SK-N-SH (cell line): Measurements from ENCODE around the gene G2E3.

Experiments used
- FOXM1 ChIP-seq: IDR thresholded peaks from 2 replicates; pipeline ENCODE4 v1.4.0; 2012; ENCODE audit warnings: low read depth, mild to moderate bottlenecking
- GATA2 ChIP-seq: sonication (generic); formaldehyde crosslinking; IDR thresholded peaks from 2 replicates; pipeline ENCODE4 v1.5.0; 2020; ENCODE audit warnings: mild to moderate bottlenecking, missing genetic modification reagents
- JUND ChIP-seq: IDR thresholded peaks from 2 replicates; pipeline ENCODE4 v1.4.0; 2012
- MXI1 ChIP-seq: IDR thresholded peaks from 2 replicates; pipeline ENCODE4 v1.6.1; 2012; ENCODE audit warnings: mild to moderate bottlenecking, low read depth, low read length, improper control_type of control experiment
- NFIC ChIP-seq: IDR thresholded peaks from 2 replicates; pipeline ENCODE4 v1.4.0; 2012; ENCODE audit warnings: borderline replicate concordance
- POLR2AphosphoS5 ChIP-seq: IDR thresholded peaks from 2 replicates; pipeline ENCODE4 v1.6.1; 2012; ENCODE audit warnings: low read depth, low read length
- REST ChIP-seq: IDR thresholded peaks from 2 replicates; pipeline ENCODE4 v1.6.1; 2012; ENCODE audit warnings: mild to moderate bottlenecking, low read depth, low read length, moderate library complexity
- RFX5 ChIP-seq: IDR thresholded peaks from 2 replicates; pipeline ENCODE4 v1.6.1; 2012; ENCODE audit warnings: mild to moderate bottlenecking, improper control_type of control experiment, low read length
- RXRA ChIP-seq: IDR thresholded peaks from 2 replicates; pipeline ENCODE4 v1.4.0; 2012; ENCODE audit warnings: low read depth, mild to moderate bottlenecking, borderline replicate concordance
- TAF1 ChIP-seq: IDR thresholded peaks from 2 replicates; pipeline ENCODE4 v1.6.1; 2012; ENCODE audit warnings: low read depth, mild to moderate bottlenecking, low read length, moderate library complexity, borderline replicate concordance
- TEAD4 ChIP-seq: IDR thresholded peaks from 2 replicates; pipeline ENCODE4 v1.4.0; 2012; ENCODE audit warnings: mild to moderate bottlenecking, borderline replicate concordance; ENCODE audit not compliant: insufficient read depth
- USF2 ChIP-seq: fragments of 150-350 bp; IDR thresholded peaks from 2 replicates; pipeline ENCODE4 v1.6.1; 2017; ENCODE audit warnings: antibody characterized with exemption, low read length, low read depth, borderline replicate concordance
- TF ChIP-seq, protein P1 (sequence below): IDR thresholded peaks from 2 replicates; pipeline ENCODE4; 2012
- TF ChIP-seq, protein P2 (sequence below): fragments of 200-600 bp; sonication (generic); IDR thresholded peaks from 2 replicates; pipeline ENCODE4 v1.6.1; 2017; ENCODE audit warnings: antibody characterized with exemption, mild to moderate bottlenecking, moderate library complexity

DNA sequence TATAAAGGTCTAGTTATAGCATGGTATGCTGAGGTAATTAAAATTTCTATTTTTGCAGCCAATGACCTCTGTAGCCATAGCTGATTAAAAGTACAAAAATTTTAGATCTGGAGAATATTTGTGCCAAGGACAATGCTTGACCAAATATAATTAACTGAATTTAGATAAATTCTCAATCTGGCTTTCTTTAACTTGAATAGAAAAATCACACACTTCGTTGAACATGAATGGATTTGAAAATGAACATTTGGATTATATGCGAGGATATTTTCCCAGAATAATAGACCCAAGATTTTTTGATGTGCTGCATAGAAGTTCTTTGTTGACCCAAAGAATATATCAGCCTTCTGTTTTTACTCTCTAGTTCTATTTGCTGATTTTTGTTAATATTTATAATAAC is 38.4 kb upstream of the G2E3 start:
- TF ChIP-seq, protein P1, sequence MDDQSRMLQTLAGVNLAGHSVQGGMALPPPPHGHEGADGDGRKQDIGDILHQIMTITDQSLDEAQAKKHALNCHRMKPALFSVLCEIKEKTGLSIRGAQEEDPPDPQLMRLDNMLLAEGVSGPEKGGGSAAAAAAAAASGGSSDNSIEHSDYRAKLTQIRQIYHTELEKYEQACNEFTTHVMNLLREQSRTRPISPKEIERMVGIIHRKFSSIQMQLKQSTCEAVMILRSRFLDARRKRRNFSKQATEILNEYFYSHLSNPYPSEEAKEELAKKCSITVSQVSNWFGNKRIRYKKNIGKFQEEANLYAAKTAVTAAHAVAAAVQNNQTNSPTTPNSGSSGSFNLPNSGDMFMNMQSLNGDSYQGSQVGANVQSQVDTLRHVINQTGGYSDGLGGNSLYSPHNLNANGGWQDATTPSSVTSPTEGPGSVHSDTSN = no peak
- TF ChIP-seq TAF1 (no peak), TEAD4 (no peak), POLR2AphosphoS5 (no peak), USF2 (no peak), NFIC (no peak), FOXM1 (no peak), REST (no peak), RFX5 (no peak), RXRA (no peak), JUND (no peak), MXI1 (no peak), GATA2 (no peak)
- TF ChIP-seq, protein P2, sequence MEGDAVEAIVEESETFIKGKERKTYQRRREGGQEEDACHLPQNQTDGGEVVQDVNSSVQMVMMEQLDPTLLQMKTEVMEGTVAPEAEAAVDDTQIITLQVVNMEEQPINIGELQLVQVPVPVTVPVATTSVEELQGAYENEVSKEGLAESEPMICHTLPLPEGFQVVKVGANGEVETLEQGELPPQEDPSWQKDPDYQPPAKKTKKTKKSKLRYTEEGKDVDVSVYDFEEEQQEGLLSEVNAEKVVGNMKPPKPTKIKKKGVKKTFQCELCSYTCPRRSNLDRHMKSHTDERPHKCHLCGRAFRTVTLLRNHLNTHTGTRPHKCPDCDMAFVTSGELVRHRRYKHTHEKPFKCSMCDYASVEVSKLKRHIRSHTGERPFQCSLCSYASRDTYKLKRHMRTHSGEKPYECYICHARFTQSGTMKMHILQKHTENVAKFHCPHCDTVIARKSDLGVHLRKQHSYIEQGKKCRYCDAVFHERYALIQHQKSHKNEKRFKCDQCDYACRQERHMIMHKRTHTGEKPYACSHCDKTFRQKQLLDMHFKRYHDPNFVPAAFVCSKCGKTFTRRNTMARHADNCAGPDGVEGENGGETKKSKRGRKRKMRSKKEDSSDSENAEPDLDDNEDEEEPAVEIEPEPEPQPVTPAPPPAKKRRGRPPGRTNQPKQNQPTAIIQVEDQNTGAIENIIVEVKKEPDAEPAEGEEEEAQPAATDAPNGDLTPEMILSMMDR = no peak
